ENCODE measurements around the gene NANOS1.
A peak's percentile ranks its signal among the peaks of the same experiment; 100 is the strongest.

NANOS1 gene

DNA sequence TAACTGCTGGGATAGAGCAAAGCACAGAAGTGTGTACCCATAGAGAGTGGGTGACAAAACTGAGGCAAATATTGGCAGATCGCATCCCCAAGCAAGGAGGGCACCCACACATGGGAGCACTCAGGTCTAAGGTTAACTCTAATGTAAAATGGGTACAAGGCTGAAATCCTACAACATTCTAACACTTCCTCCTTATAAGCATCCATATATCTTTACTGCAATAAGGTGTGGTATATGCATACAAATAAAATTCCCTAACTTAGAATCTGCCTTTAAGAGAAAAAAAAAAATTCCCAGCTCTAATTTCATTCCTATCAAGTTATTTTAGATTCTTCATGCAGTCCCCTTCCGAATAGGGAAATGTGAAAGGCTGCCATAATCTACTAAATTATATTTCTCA is 32.4 kb downstream of the NANOS1 start:
- no peak for DNase-seq

DNA sequence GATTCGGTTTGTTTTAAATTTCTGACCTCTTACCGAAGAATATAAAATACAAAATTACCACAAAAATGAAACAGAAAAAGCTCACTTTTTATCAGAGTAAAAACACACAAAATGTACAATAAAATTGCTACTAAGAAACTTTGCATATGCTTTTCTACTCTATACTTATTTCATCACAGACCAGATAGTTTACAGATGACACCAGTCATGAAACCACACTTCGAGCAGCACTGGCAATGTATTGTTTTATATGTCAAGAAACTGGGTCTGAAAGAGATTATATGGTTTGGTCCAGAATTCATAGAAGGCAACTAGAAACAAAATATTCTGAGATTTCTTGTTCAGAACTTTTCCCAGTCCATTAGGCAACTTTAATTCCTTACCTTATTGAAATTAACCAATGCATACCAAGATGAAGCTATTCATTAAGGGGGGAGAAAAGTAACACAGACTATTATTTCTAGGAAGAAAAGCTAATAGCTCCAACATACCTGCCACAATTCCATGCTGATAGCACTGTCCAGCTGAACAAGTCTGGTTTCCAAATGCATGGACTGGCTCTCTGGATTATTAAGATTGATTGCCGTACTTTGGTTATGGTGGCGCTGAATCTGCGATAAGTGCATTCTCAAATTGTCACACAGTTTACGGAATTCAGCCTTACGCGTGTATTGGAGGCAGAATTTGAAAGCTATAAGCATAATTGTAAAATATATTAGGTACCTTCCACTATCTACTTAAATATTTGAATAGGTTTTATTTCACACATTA is 41.1 kb downstream of the NANOS1 start:
- DNase-seq, result no peak

DNA sequence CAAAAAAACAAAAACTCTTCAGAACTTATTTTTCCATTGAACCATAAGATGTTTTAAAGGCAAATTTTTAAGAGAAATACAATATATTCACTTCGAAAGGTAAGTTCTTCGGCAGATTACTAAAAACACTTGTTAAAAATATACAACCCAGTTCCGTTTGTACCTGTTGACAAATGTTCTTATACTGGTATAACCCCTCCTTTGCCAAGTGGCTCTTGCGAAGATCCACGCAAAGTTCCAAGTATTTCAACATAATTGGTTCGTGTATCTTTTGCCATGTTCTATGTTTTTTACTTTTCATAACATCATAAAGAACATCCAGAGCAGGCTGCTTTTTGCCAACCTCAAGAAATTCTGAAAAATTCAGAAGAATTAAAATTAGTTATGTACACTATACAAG is 44.1 kb downstream of the NANOS1 start:
- no peak for DNase-seq

DNA sequence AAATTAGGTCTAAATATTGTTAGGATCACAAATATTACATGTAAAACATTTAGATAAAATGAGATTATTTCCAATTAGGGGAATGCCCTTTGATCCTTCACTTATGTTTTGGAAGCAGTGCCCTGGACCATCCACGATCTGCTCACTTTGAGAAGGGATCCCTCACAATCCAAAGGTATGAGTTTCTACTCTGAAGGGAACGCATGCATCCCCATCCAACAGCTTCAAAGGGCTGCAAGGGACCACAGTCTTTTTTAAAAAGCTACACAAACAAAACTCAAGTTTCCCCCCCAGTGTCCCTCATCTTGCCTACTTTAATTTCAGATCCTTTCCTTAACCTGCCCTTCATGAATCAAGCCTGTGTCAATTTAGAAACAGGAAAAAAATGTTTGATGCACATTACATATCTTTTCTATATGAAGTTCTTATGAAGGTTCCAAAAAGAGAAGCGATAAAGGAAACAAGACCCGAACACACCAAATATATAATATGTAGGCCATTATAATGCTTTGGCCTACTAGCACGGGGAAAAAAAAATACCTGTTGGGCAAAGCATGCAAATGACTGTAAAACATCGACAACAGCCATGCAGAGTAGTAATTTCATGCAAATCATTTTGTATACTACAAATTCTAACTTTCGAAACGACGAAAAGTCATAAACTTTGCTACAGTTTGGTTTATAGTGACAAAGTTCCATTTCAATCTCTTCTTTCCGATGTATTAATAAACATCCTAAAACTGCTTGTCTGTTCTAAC is 49.1 kb downstream of the NANOS1 start:
- no peak for DNase-seq

DNA sequence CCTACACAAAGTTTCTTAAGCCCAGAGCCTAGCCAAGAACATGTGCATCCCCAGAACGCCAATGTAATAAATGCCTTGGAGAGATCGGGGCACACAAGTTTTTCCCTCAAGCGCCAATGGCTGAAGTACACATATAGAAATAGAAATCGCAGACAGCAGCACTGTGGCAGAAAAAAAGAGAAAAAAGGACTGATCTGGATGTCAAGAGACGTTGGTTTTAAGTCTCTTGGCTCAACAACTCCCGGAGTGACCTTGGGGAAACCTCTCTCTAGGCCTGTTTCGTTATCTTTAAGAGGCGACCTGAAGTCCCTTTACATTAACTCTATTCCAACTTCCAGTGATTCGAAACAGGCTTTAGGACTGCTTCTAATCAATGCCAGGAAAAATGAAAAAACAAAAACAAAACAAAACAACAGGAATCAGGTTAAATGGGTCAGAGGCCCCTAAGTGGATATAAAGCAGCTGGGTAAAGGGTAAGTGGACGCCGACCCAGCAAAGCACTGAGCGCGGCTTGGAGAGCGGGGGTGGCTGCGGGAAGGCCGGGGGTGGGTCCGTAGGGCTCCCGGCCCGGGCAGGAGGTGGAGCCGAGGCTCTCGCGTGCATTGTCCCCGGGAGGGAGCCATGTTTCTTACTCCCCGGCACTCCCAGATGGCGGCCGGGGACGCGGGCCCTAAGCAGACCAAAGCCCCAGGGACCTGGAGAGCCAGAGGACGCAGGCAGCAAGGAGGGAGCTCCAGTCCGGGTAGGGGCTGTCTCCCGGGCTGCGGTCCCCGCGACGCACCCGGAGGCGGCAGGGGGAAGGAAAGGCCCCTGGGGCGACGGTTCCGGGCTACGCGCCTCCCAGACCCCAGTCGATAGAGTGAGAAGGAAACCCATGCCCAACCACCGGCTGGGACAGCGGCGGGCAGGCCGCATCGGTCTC is 50.3 kb downstream of the NANOS1 start:
- DNase-seq, result peak; percentile 38

DNA sequence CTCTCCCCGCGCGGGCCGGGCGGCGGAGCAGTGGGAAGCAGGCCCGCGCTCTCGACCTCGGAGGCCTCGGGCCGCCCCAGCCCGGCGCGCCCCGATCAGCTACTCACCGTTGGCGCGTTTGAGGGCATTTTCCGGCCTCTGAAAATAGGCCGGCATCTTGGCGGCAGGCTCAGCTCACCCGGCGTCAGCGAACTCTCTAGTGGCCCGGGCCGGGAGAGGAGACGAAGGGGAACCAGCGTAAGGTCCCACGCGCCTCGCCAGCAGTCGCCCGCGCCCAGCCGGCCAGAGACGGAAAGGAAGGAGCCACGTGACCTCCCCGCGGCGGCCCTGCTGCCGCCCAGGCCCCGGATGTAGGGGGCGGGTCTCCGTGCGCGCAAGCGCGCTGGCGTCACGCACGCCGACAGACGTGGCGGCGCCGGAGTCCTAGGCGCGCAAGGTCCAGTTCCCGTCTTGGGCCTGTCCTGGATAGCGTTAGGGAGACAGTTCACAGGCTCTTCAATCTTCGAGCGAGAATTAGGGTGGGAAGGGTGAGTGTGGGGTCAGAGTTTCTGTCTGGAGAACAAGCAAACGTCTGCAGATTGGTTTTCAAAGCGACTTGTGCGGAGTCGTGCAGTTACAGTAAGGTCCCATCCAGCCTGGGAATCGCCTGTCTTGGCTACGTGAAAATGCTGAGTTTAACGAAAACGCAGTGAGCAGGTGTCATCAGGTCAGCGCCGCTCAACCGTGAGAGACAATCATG is 51.2 kb downstream of the NANOS1 start, which contains the start of gene EIF3A:
Gene EIF3A (minus strand): TSS at position 297 of the 739 bp plus-strand sequence. CDS start 141 bp downstream, at position 156.
- peak; percentile 85 for DNase-seq
